ENCODE measurements around the gene CUX1.
"Not testable (repeated sequence)": the region's sequence is repeated elsewhere in the genome, so short reads cannot be mapped to it uniquely, and the experiment has no call there.

Gene CUX1

DNA sequence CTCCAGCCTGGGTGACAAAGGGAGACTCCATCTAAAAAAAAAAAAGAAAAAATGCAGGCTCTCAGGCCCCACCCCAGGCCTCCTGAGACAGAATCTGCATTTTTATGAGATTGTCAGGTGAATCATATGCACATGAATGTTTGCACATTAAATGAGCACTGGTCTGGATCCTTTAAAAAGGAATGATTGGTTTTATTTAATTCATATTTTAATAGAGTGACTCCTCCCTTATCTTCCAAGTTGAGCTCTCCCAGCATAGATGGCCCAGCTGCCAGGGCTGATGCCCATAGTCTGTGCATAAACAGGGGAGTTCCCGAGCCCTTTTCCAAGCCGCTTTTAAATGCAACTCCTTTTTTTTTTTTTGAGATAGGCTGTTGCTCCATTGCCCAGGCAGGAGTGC, 28.5 kb downstream of the CUX1 start:
- DNase-seq (ENCODE audit: low spot score): no peak
- Histone ChIP-seq H3K27ac (ENCODE audit: poor library complexity, severe bottlenecking) (no peak overlapping the region), H3K27me3 (ENCODE audit: insufficient read depth, poor library complexity, severe bottlenecking) (no peaks in the 10 kb centered on the region), H3K4me3 (ENCODE audit: severe bottlenecking) (no peak overlapping the region), H3K9me3 (ENCODE audit: severe bottlenecking) (peaks cover 5% of the 10 kb centered on the region), H3K36me3 (ENCODE audit: low read depth) (peaks cover 4% of the 10 kb centered on the region; the same call in 1 of the 2 replicates), H3K4me1 (ENCODE audit: insufficient read depth, poor library complexity, severe bottlenecking) (no peaks in the 10 kb centered on the region)
- TF ChIP-seq, protein P1, sequence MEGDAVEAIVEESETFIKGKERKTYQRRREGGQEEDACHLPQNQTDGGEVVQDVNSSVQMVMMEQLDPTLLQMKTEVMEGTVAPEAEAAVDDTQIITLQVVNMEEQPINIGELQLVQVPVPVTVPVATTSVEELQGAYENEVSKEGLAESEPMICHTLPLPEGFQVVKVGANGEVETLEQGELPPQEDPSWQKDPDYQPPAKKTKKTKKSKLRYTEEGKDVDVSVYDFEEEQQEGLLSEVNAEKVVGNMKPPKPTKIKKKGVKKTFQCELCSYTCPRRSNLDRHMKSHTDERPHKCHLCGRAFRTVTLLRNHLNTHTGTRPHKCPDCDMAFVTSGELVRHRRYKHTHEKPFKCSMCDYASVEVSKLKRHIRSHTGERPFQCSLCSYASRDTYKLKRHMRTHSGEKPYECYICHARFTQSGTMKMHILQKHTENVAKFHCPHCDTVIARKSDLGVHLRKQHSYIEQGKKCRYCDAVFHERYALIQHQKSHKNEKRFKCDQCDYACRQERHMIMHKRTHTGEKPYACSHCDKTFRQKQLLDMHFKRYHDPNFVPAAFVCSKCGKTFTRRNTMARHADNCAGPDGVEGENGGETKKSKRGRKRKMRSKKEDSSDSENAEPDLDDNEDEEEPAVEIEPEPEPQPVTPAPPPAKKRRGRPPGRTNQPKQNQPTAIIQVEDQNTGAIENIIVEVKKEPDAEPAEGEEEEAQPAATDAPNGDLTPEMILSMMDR (IDR thresholded peaks at IDR 0.05; ENCODE audit: poor library complexity, severe bottlenecking): no peak
- no peak for ATAC-seq (ENCODE audit: low read depth)

DNA sequence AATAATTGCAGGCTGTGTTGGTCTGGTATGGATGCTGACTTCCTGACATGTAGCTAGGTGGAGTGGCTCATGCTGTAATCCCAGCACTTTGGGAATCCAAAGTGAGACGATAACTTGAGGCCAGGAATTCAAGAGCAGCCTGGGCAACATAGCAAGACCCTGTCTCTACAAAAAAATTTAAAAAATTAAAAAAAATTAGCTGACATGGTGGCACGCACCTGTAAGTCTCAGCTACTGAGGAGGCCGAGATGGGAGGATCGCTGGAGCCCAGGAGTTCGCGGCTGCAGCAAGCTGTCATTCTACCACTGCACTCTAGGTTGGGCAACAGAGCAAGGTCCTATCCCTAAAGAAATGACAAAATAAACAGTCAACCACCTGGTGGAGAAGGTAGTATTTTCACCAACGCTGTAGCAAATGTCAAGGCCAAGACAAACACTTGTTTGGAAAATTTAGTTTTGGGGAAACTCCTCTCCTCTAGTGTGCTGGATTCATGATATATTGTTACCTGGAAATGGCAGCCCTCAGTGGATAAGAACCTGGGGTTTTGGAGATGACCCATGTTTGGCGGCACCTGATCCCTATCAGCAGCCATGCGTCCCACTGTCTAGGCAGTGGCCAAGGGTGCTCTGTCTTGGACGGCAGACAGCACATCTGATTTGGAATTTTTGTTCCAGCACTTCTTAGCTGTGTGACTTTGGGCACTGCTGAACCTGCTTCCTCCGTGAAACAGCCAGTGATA, 29.5 kb downstream of the CUX1 start:
- Histone ChIP-seq H3K4me3 (ENCODE audit: severe bottlenecking) (no peak overlapping the region), H3K27me3 (ENCODE audit: insufficient read depth, poor library complexity, severe bottlenecking) (no peaks in the 10 kb centered on the region), H3K9me3 (ENCODE audit: severe bottlenecking) (peaks cover 5% of the 10 kb centered on the region), H3K36me3 (ENCODE audit: low read depth) (peaks cover 4% of the 10 kb centered on the region; the same call in 1 of the 2 replicates), H3K4me1 (ENCODE audit: insufficient read depth, poor library complexity, severe bottlenecking) (no peaks in the 10 kb centered on the region), H3K27ac (ENCODE audit: poor library complexity, severe bottlenecking) (no peak overlapping the region)
- ATAC-seq (ENCODE audit: low read depth): no peak
- no peak for DNase-seq (ENCODE audit: low spot score)
- TF ChIP-seq, protein P1 (IDR thresholded peaks at IDR 0.05; ENCODE audit: poor library complexity, severe bottlenecking): no peak

DNA sequence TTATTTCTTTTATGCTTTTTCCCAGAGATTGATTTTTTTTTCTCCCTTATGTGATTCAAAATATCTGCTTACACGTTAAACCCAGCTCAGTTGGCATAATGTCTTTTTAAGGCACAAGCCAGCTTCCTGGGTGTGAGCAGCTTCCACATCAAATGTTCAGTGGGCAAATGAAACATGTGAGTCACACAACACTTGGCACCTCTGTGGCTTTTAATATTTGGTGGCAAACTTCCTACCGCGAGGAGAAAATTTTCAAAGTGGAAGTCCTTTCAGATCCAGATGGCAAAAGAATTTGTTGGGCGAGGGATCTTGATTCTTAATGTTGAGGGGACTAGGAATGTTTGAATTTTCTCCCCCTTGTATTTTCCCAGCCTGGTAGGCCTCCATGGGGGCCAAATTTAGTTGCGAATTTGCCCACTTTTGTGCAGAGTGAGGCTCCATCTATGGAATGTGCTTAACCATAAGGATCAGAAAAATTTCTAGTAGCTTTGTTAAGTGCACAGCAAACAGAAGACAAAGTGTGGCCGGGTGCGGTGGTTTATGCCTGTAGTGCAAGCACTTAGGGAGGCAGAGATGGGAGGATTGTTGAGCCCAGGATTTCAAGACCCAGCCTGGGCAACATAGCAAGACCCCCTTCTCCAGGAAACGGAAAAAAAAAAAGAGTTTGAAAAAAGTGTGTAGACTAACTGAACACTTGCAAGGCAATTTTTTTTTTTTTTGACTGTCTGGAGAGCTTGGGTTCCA, 31.0 kb downstream of the CUX1 start:
- Histone ChIP-seq H3K4me1 (ENCODE audit: insufficient read depth, poor library complexity, severe bottlenecking) (no peaks in the 10 kb centered on the region), H3K9me3 (ENCODE audit: severe bottlenecking) (peaks cover 5% of the 10 kb centered on the region), H3K36me3 (ENCODE audit: low read depth) (peaks cover 4% of the 10 kb centered on the region; the same call in 1 of the 2 replicates), H3K4me3 (ENCODE audit: severe bottlenecking) (no peak overlapping the region), H3K27ac (ENCODE audit: poor library complexity, severe bottlenecking) (no peak overlapping the region), H3K27me3 (ENCODE audit: insufficient read depth, poor library complexity, severe bottlenecking) (no peaks in the 10 kb centered on the region)
- DNase-seq (ENCODE audit: low spot score) (no peak), ATAC-seq (ENCODE audit: low read depth) (no peak)
- TF ChIP-seq, protein P1 (IDR thresholded peaks at IDR 0.05; ENCODE audit: poor library complexity, severe bottlenecking): no peak

DNA sequence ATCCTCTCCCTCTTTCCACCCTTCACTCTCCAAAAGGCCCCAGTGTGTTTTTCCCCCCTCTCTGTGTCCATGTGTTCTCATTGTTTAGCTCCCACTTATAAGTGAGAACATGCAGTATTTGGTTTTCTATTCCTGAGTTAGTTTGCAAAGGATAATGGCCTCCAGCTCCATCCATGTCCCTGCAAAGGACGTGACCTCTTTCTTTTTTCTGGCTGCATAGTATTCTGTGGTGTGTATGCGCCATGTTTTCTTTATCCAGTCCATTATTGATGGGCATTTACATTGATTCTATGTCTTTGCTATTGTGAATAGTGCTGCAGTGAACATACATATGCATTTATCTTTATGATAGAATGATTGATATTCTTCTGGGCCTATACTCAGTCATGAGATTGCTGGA, 31.9 kb downstream of the CUX1 start:
- H3K36me3 ChIP-seq (ENCODE audit: low read depth); H3K27me3 ChIP-seq (ENCODE audit: insufficient read depth, poor library complexity, severe bottlenecking); H3K27ac ChIP-seq (ENCODE audit: poor library complexity, severe bottlenecking); H3K4me1 ChIP-seq (ENCODE audit: insufficient read depth, poor library complexity, severe bottlenecking); ATAC-seq (ENCODE audit: low read depth); H3K4me3 ChIP-seq (ENCODE audit: severe bottlenecking); H3K9me3 ChIP-seq (ENCODE audit: severe bottlenecking); DNase-seq (ENCODE audit: low spot score): not testable (repeated sequence)

DNA sequence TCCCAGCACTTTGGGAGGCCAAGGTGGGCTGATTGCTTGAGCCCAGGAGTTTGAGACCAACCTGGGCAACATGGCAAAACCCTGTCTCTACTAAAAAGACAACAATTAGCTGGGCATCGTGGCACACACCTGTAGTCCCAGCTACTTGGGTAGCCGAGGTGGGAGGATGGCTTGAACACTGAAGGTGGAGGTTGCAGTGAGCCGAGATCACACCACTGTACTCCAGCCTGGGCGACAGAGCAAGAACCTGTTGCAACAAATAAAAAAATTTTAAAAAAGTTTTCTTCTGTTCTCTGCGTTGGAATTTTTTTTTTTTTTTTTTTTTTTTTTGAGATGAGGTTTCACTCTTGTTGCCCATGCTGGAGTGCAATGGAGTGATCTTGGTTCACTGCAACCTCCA, 34.9 kb downstream of the CUX1 start:
- H3K9me3 ChIP-seq (ENCODE audit: severe bottlenecking); H3K4me3 ChIP-seq (ENCODE audit: severe bottlenecking); ATAC-seq (ENCODE audit: low read depth); H3K27me3 ChIP-seq (ENCODE audit: insufficient read depth, poor library complexity, severe bottlenecking); DNase-seq (ENCODE audit: low spot score); H3K27ac ChIP-seq (ENCODE audit: poor library complexity, severe bottlenecking); H3K36me3 ChIP-seq (ENCODE audit: low read depth); H3K4me1 ChIP-seq (ENCODE audit: insufficient read depth, poor library complexity, severe bottlenecking): not testable (repeated sequence)

All from RWPE2 (cell line).